Vagina (tissue), 2 donors: ENCODE measurements around the gene TMEM266.

Experiments used
- CTCF ChIP-seq, 3 experiments: fragments of 450-650 bp in 2 of 3; fragments of 200-600 bp in 1 of 3; sonication (generic) in 1 of 3; IDR thresholded peaks; one replicate each; pipeline ENCODE4 v1.5.1; 2017 to 2019; ENCODE audit warnings: antibody characterized with exemption in 3 of 3, mild to moderate bottlenecking in 2 of 3, moderate library complexity in 2 of 3
- POLR2AphosphoS5 ChIP-seq, 2 donors: sonication (generic); formaldehyde crosslinking; IDR thresholded peaks; one replicate each; pipeline ENCODE4 v1.9.0; 2017; ENCODE audit warnings: antibody characterized with exemption in 2 of 2, mild to moderate bottlenecking in 2 of 2, low read depth in 1 of 2; ENCODE audit not compliant: insufficient read depth in 1 of 2

DNA sequence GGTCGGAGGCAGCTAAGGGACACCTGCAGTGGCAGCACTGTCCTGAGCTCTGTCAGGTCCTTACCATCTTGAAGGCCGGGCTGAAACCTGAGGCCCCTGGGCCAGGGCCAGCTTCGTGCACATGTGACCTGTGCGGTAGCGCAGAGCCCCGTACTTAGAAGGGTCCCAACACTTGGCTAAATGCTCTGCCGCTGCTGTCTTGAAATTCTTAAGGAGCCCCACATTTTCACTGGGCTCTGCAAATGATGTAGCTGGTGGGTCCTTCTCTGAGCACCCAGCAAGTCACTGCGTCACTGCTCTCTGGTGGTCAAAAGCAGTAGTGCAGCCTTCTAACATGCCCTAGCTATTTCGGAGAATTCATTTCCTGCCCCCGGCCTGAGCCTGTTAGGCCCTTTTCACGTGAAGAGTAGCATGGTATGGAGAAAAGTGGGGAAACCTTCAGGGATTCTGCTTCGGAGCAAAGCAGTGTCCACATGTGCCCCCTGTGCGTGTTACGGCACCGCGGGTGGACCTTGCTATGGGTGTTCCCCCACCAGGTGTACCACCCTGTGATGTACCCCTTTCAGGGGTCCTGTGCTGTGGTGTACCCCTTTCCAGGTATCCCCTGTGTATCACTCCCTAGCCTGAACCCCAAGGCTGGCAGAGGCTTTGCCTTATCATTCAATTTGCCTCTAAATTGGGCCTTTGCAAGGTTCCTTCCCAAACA, 79.7 kb downstream of the TMEM266 start:
- TF ChIP-seq POLR2AphosphoS5 (IDR thresholded peaks at IDR 0.05; ENCODE audit: insufficient read depth in 1 of 2, low read depth in 1 of 2) = no peak
- peak; percentile 54 to 79 (median 73) for TF ChIP-seq CTCF (IDR thresholded peaks at IDR 0.05)
